ENCODE data around the gene SLC8B1. TPM values are rescaled to one million over a fixed set of nuclear protein-coding genes. Genes with fewer than 3 reads are reported as not detected.

SLC8B1 gene
- polyA plus RNA-seq, 3 donors = 21.6 to 46.0 (median 32.4) TPM

GRCh38 chr12:113339540-113339939, 4.6 kb upstream of the SLC8B1 start:
- Histone ChIP-seq H3K27ac (ENCODE audit: low read depth in 1 of 2, low read length in 2 of 2) (no peak overlapping the region), H3K4me1 (ENCODE audit: control insufficient read depth in 1 of 2, insufficient read depth in 2 of 2, low read length in 2 of 2) (peaks cover 21 to 28% of the 10 kb centered on the region in 2 donors), H3K79me2 (ENCODE audit: insufficient read depth, low read length) (peaks cover 3% of the 10 kb centered on the region), H4K20me1 (ENCODE audit: insufficient read depth, low read length) (no peaks in the 10 kb centered on the region), H3K9ac (ENCODE audit: insufficient read depth, low read length, poor library complexity, severe bottlenecking) (no peak overlapping the region), H3K4me2 (replicated peaks; ENCODE audit: extremely low read depth, low read length, poor library complexity, severe bottlenecking) (no peak overlapping the region), H3K36me3 (replicated peaks in 1 of 2; ENCODE audit: control insufficient read depth in 1 of 2, insufficient read depth in 2 of 2, low read length in 2 of 2) (no peaks in the 10 kb centered on the region), H3K4me3 (replicated peaks in 1 of 3; ENCODE audit: low read depth in 2 of 3, low read length in 3 of 3) (no peak overlapping the region), H2AFZ (ENCODE audit: insufficient read depth, low read depth, low read length, poor library complexity, severe bottlenecking) (no peak overlapping the region), H3K27me3 (ENCODE audit: control insufficient read depth in 2 of 2, insufficient read depth in 2 of 2, low read length in 2 of 2) (no peaks in the 10 kb centered on the region), H3K9me3 (replicated peaks in 1 of 2; ENCODE audit: control insufficient read depth in 1 of 2, insufficient read depth in 1 of 2, low read length in 2 of 2) (no peaks in the 10 kb centered on the region)
- TF ChIP-seq CTCF (IDR thresholded peaks at IDR 0.05) = no peak
- Mint-ChIP-seq H3K27me3 (ENCODE audit: low read depth in 3 of 3) (peaks cover 0 to 2% (median 0%) of the 10 kb centered on the region in 3 donors), H3K4me1 (peaks cover 24% of the 10 kb centered on the region), H3K4me3 (no peak overlapping the region), H3K36me3 (no peaks in the 10 kb centered on the region), H3K9me3 (peaks cover 0 to 2% (median 0%) of the 10 kb centered on the region in 7 donors), H3K27ac (peak overlapping the region in 1 of 7 donors; percentile 43)
- intact Hi-C loops (cut with micrococcal nuclease) = loop anchor here in 1 of 2 donors (10.0 kb wide), 1 partner anchor 125 kb away; no protein-coding TSS in a partner anchor
- DNase-seq = no peak
- 100% methylated on average over 1 of the region's 5 CpGs for WGBS (ENCODE audit: insufficient coverage)

- DNase-seq = peak; percentile 72 to 81 (median 72)
- peaks cover 28 to 52% of the 10 kb centered on the region in 2 donors for H3K4me1 ChIP-seq (ENCODE audit: control insufficient read depth in 1 of 2, insufficient read depth in 2 of 2, low read length in 2 of 2)
- peaks cover 22 to 38% of the 10 kb centered on the region in 2 donors for H3K36me3 ChIP-seq (replicated peaks in 1 of 2; ENCODE audit: control insufficient read depth in 1 of 2, insufficient read depth in 2 of 2, low read length in 2 of 2)
- H3K79me2 ChIP-seq (ENCODE audit: insufficient read depth, low read length) = peaks cover 46% of the 10 kb centered on the region
- H3K4me3 Mint-ChIP-seq = peak overlapping the region; percentile 96 to 98
- no peak for TF ChIP-seq CTCF (IDR thresholded peaks at IDR 0.05)
- H2AFZ ChIP-seq (ENCODE audit: insufficient read depth, low read depth, low read length, poor library complexity, severe bottlenecking) = peak overlapping the region; percentile 66
- H4K20me1 ChIP-seq (ENCODE audit: insufficient read depth, low read length) = peaks cover 44% of the 10 kb centered on the region
- H3K27ac ChIP-seq (ENCODE audit: low read depth in 1 of 2, low read length in 2 of 2) = peak overlapping the region; percentile 72 to 88
- no peaks in the 10 kb centered on the region for H3K27me3 ChIP-seq (ENCODE audit: control insufficient read depth in 2 of 2, insufficient read depth in 2 of 2, low read length in 2 of 2)
- peaks cover 0 to 2% (median 0%) of the 10 kb centered on the region in 3 donors for H3K27me3 Mint-ChIP-seq (ENCODE audit: low read depth in 3 of 3)
- 18% methylated on average over 19 of the region's 27 CpGs for WGBS (ENCODE audit: insufficient coverage)
- peak overlapping the region; percentile 78 for H3K9ac ChIP-seq (ENCODE audit: insufficient read depth, low read length, poor library complexity, severe bottlenecking)
- H3K4me2 ChIP-seq (replicated peaks; ENCODE audit: extremely low read depth, low read length, poor library complexity, severe bottlenecking) = peak overlapping the region; percentile 87
- peaks cover 50% of the 10 kb centered on the region for H3K4me1 Mint-ChIP-seq
- H3K9me3 ChIP-seq (replicated peaks in 1 of 2; ENCODE audit: control insufficient read depth in 1 of 2, insufficient read depth in 1 of 2, low read length in 2 of 2) = no peaks in the 10 kb centered on the region
- peaks cover 34 to 37% of the 10 kb centered on the region in 2 donors for H3K36me3 Mint-ChIP-seq
- peaks cover 0 to 2% (median 0%) of the 10 kb centered on the region in 7 donors for H3K9me3 Mint-ChIP-seq
- peak overlapping the region; percentile 90 to 98 (median 93) for H3K27ac Mint-ChIP-seq
- intact Hi-C loops (cut with micrococcal nuclease) = loop anchor here (2.0 to 10.0 kb wide), 3 partner anchors 25 to 119 kb away; partner anchors contain the start of gene PLBD2 (in 1 of the 2)
- H3K4me3 ChIP-seq (replicated peaks in 1 of 3; ENCODE audit: low read depth in 2 of 3, low read length in 3 of 3) = peak overlapping the region; percentile 74 to 93 (median 75)
These were observed 778 bp downstream of the SLC8B1 start for GRCh38 chr12:113333877-113334785.
